BJ (cell line): Measurements from ENCODE around the gene MEIS1. TPM values are rescaled to one million over a fixed set of nuclear protein-coding genes. Genes with fewer than 3 reads are reported as not detected.

Experiments used
- CTCF ChIA-PET: fragments of 350-600 bp; formaldehyde crosslinking; extraction: SDS; loops from one replicate; lab custom pipeline; 2021; ENCODE audit warnings: antibody characterized with exemption, inconsistent platforms; lab: Yijun Ruan, JAX
- POLR2A ChIA-PET: fragments of 300-600 bp; sonication (Branson Sonifier 250); formaldehyde crosslinking; extraction: SDS; loops from one replicate; lab custom pipeline; 2021; ENCODE audit warnings: antibody characterized with exemption; lab: Charles Lee
- DNase-seq: peaks from one replicate; pipeline ENCODE4 v3.0.0-alpha.2; 2011; ENCODE audit warnings: low read depth
- H3K27me3 ChIP-seq: 2 replicates; pipeline ENCODE4 v1.6.0; 2011; ENCODE audit warnings: low read length; ENCODE audit not compliant: control insufficient read depth, insufficient read depth
- H3K36me3 ChIP-seq: 2 replicates; pipeline ENCODE4 v1.5.1; 2011; ENCODE audit warnings: low read length; ENCODE audit not compliant: control insufficient read depth, insufficient read depth
- H3K4me3 ChIP-seq: 2 replicates; pipeline ENCODE4 v1.5.1; 2011; ENCODE audit warnings: low read depth, mild to moderate bottlenecking, control low read depth, low read length
- polyA plus RNA-seq: library from polyadenylated mRNA; depleted of rRNA; stranded (reverse); fragments of >200 nt; gene quantifications from 2 replicates; pipeline ENCODE4 v1.2.3, GENCODE V29; 2011
- TF ChIP-seq, protein P1 (sequence below): IDR thresholded peaks from 2 replicates; pipeline ENCODE4 v1.5.1; 2011; ENCODE audit warnings: low read depth, mild to moderate bottlenecking, control low read depth, inconsistent platforms, low read length, moderate library complexity; ENCODE audit not compliant: insufficient read depth

MEIS1 gene
- polyA plus RNA-seq, 1 experiment, result 65.7 TPM

DNA sequence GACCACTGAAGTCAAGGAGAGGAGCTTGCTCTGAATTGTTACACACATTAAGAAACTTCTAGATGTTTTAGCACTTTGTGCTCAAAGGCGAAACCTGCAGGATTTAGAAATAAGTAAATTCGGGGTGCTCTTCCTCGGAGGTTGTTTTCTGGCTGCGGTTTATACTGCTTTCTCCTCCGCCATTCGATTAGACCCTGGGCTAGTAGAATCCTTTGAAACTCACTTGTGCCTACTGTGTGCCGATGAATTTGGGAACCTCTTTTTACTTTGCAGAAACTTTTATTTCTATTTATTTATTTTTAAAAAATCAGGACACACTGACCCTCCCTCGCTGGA is 3.5 kb downstream of the MEIS1 start:
- Histone ChIP-seq H3K4me3 (peak overlapping the region; percentile 85), H3K36me3 (peaks cover 15% of the 10 kb centered on the region), H3K27me3 (no peaks in the 10 kb centered on the region)
- DNase-seq, result no peak
- ChIA-PET CTCF (interaction anchor here (1.3 to 2.4 kb wide), 3 partner anchors 9 to 1402 kb away, joined by 3 to 5 read pairs (median 5); no protein-coding TSS in a partner anchor), POLR2A (interaction anchor here (0.6 to 0.7 kb wide), 3 partner anchors 163 to 1223 kb away, joined by 9 to 14 read pairs (median 11); no protein-coding TSS in a partner anchor)
- TF ChIP-seq, protein P1, sequence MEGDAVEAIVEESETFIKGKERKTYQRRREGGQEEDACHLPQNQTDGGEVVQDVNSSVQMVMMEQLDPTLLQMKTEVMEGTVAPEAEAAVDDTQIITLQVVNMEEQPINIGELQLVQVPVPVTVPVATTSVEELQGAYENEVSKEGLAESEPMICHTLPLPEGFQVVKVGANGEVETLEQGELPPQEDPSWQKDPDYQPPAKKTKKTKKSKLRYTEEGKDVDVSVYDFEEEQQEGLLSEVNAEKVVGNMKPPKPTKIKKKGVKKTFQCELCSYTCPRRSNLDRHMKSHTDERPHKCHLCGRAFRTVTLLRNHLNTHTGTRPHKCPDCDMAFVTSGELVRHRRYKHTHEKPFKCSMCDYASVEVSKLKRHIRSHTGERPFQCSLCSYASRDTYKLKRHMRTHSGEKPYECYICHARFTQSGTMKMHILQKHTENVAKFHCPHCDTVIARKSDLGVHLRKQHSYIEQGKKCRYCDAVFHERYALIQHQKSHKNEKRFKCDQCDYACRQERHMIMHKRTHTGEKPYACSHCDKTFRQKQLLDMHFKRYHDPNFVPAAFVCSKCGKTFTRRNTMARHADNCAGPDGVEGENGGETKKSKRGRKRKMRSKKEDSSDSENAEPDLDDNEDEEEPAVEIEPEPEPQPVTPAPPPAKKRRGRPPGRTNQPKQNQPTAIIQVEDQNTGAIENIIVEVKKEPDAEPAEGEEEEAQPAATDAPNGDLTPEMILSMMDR, result no peak

DNA sequence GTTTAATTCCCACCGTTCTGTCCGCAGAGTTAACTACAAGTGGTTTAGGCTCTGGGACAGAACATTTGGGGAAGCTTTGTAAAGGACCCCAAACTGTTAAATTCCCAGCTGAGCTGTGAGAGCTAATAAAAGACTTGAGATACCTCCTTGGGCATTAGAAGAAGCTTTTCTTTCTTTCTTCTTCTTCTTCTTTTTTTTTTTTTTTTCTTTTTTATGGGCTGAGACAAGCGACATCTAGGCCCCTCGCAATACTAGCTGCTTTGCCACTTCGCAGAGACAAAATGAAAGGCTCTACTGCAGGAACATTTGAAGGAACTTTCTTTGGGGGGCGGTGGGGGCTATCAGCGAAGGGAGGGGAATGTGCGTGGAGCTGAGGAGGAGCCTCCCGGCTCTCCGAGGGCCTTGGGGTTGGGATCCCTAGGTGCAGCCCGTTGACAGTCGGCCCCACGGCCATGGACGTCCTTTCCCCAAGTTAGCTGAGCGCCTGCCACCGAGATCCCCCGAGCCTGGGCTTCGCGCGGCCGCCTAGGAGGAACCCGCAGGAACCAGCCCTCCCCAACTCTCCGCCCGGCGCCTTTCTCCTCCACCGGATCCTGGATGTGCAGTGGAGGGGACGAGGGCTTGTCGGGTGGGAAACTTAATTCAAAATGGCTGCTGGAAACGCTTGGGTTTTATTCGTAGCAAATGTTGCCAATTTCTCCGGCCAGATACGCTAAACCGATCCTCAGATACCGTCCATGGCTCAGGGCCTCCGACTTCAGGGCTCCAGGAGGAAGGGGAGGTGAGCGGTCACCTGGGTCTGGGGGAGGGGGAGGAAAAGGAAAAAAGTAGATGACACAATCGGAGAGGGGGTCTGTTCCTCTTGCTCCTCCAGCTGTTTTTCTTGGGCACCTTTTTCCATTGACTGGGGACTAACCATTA is 4.2 kb downstream of the MEIS1 start:
- ChIA-PET POLR2A (interaction anchor here (0.6 to 0.7 kb wide), 4 partner anchors 163 to 1222 kb away, joined by 3 to 14 read pairs (median 10); no protein-coding TSS in a partner anchor), CTCF (interaction anchor here (0.6 to 2.4 kb wide), 7 partner anchors 10 to 1401 kb away, joined by 3 to 8 read pairs (median 4); no protein-coding TSS in a partner anchor)
- DNase-seq, result no peak
- TF ChIP-seq, protein P1, result no peak
- peaks cover 18% of the 10 kb centered on the region for H3K36me3 ChIP-seq
- H3K4me3 ChIP-seq, result peak overlapping the region; percentile 85
- no peaks in the 10 kb centered on the region for H3K27me3 ChIP-seq

DNA sequence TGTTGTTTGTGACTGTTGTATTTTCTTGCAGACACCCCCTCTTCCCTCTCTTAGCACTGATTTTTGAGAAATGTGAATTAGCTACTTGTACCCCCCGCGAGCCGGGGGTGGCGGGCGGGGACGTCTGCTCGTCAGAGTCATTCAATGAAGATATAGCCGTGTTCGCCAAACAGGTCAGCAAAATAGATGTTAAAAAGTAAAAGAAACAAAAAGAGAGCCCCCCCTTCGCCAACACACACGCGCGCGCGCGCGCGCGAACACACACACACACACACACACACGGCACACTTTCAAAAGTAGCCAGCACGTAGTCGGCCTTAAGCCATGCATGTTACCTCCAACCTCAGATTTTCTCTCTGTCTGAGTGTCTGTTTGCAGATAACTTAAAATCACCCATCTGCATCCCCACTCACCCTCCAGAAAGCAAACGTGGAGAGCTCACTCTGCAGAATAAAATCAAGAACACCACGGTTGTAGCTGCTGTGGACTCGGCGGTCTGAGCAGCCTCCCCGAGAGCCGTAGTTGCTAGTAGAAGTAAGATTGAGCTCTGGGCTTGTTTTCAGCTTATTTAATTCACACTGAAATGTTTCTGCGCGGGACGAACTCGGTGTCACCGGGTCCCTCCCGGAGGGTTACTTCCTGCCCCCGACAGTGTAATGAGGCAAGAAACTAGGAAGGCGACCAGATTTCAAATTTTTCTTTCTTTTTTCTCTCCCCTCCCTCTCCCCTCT is 5.1 kb downstream of the MEIS1 start:
- H3K36me3 ChIP-seq, result peaks cover 21% of the 10 kb centered on the region
- no peak for DNase-seq
- ChIA-PET POLR2A (interaction anchor here (0.6 to 0.9 kb wide), 2 partner anchors 28 to 1061 kb away, joined by 3 read pairs; no protein-coding TSS in a partner anchor), CTCF (interaction anchor here (0.6 to 2.4 kb wide), 5 partner anchors 11 to 1401 kb away, joined by 3 to 8 read pairs (median 3); no protein-coding TSS in a partner anchor)
- no peaks in the 10 kb centered on the region for H3K27me3 ChIP-seq
- TF ChIP-seq, protein P1, result no peak
- peak overlapping the region; percentile 85 for H3K4me3 ChIP-seq

DNA sequence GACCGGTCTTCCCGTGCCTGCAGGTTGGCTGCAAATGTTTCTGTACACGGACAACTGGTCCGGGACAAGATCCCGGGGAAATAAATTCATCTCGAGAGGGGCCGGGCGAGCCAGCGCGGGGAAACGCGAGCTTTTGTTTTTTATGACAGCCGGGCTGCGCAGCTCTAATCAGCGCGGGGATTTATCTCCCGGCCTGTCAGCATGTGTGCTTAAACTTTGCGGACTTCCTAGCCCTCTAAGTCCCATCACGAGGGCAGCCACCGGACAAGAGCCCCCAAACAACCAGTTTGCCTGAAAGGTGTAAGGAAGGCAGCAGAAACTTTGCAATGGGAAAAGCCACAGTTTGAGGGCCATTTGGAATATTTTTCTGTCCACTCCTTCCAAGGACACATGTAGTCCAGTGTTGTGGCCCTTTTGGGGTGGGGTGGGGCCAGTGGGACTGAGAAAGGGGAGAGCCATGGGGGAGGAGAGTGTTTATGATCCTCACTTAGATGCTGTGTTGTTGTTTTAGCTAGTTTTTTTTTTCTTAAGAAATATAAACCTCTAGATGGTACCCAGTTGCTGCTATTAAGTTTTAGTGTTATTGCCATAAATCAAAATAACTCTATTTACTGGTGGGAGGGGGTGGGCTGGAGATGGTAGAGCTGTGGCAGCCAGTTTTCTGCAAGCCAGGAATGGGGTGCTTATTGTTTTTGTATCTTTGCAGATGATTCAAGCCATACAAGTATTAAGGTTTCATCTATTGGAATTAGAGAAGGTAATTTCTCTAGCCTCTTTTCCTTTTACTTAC is 6.0 kb downstream of the MEIS1 start:
- CTCF ChIA-PET, result interaction anchor here (2.4 kb wide), 1 partner anchor 1400 kb away, joined by 5 read pairs; no protein-coding TSS in a partner anchor
- DNase-seq, result no peak

More for the DNA sequence above, 6.0 kb downstream of the MEIS1 start:
- H3K4me3 ChIP-seq, result peak overlapping the region; percentile 85
- H3K27me3 ChIP-seq, result no peaks in the 10 kb centered on the region
- TF ChIP-seq, protein P1, result no peak
- H3K36me3 ChIP-seq, result peaks cover 28% of the 10 kb centered on the region
- POLR2A ChIA-PET, result interaction anchor here (0.6 to 0.9 kb wide), 4 partner anchors 11 to 1895 kb away, joined by 3 to 4 read pairs (median 3); no protein-coding TSS in a partner anchor
